SK-N-SH treated with all-trans-retinoic acid at 6 μM for 48 hours (cell line): ENCODE results near the gene LRRC8A.

Experiments
- ATAC-seq: fragments of 200-7000 bp; cut with Tn5 transposase; 3 replicates; pipeline ENCODE4 v1.9.1; 2020; ENCODE audit warnings: mild to moderate bottlenecking, moderate library complexity
- ARNTL ChIP-seq: fragments of 450-650 bp; formaldehyde crosslinking; IDR thresholded peaks from 2 replicates; pipeline ENCODE4 v1.5.0; 2020; ENCODE audit warnings: low read depth, mild to moderate bottlenecking, moderate library complexity, borderline replicate concordance
- BACH2 ChIP-seq: fragments of 250-450 bp; sonication (Bioruptor Pico); IDR thresholded peaks from 2 replicates; pipeline ENCODE4 v1.9.0; 2021; ENCODE audit warnings: mild to moderate bottlenecking, borderline replicate concordance
- CSDC2 ChIP-seq: fragments of 250-450 bp; sonication (Bioruptor Pico); IDR thresholded peaks from 2 replicates; pipeline ENCODE4 v1.5.0; 2020; ENCODE audit warnings: mild to moderate bottlenecking, moderate library complexity
- ESRRG ChIP-seq: fragments of 250-450 bp; sonication (Bioruptor Pico); IDR thresholded peaks from 2 replicates; pipeline ENCODE4 v1.6.1; 2021; ENCODE audit warnings: mild to moderate bottlenecking
- GLIS3 ChIP-seq: fragments of 250-450 bp; sonication (Bioruptor Pico); IDR thresholded peaks from 2 replicates; pipeline ENCODE4 v1.5.0; 2020; ENCODE audit warnings: mild to moderate bottlenecking, moderate library complexity
- ISL1 ChIP-seq: fragments of 250-450 bp; sonication (Bioruptor Pico); IDR thresholded peaks from 2 replicates; pipeline ENCODE4 v2.1.2; 2022; ENCODE audit warnings: mild to moderate bottlenecking, moderate library complexity
- OSR1 ChIP-seq: fragments of 250-450 bp; sonication (Bioruptor Pico); IDR thresholded peaks from 2 replicates; pipeline ENCODE4 v1.8.0; 2022; ENCODE audit warnings: moderate library complexity, mild to moderate bottlenecking, inconsistent platforms
- PPARA ChIP-seq: fragments of 250-450 bp; sonication (Bioruptor Pico); IDR thresholded peaks from 2 replicates; pipeline ENCODE4 v1.5.0; 2020; ENCODE audit warnings: mild to moderate bottlenecking, borderline replicate concordance
- SNAI2 ChIP-seq: fragments of 250-450 bp; sonication (Bioruptor Pico); IDR thresholded peaks from 2 replicates; pipeline ENCODE4 v1.5.0; 2020; ENCODE audit warnings: mild to moderate bottlenecking, moderate library complexity
- TCF4 ChIP-seq: fragments of 250-450 bp; sonication (Bioruptor Pico); IDR thresholded peaks from 2 replicates; pipeline ENCODE4 v1.8.0; 2021; ENCODE audit warnings: mild to moderate bottlenecking, moderate library complexity, borderline replicate concordance
- TOX ChIP-seq: fragments of 250-450 bp; sonication (Bioruptor Pico); IDR thresholded peaks from 2 replicates; pipeline ENCODE4 v1.8.0; 2021; ENCODE audit warnings: mild to moderate bottlenecking, moderate library complexity, borderline replicate concordance
- ZC3H10 ChIP-seq: fragments of 250-450 bp; sonication (Bioruptor Pico); IDR thresholded peaks from 2 replicates; pipeline ENCODE4 v1.5.1; 2021; ENCODE audit warnings: mild to moderate bottlenecking, moderate library complexity
- ZFP3 ChIP-seq: fragments of 250-450 bp; sonication (Bioruptor Pico); IDR thresholded peaks from 2 replicates; pipeline ENCODE4 v1.5.0; 2020; ENCODE audit warnings: mild to moderate bottlenecking, moderate library complexity
- ZFP30 ChIP-seq: fragments of 450-650 bp; formaldehyde crosslinking; IDR thresholded peaks from 2 replicates; pipeline ENCODE4 v1.5.0; 2022; ENCODE audit warnings: mild to moderate bottlenecking, moderate library complexity
- ZNF565 ChIP-seq: fragments of 450-650 bp; formaldehyde crosslinking; conservative IDR thresholded peaks from 2 replicates; pipeline ENCODE4 v1.5.0; 2020; ENCODE audit warnings: low read depth, mild to moderate bottlenecking, moderate library complexity
- ZNF70 ChIP-seq: fragments of 450-650 bp; formaldehyde crosslinking; IDR thresholded peaks from 2 replicates; pipeline ENCODE4 v1.5.0; 2020; ENCODE audit warnings: mild to moderate bottlenecking, moderate library complexity
- ZNF8 ChIP-seq: fragments of 450-650 bp; formaldehyde crosslinking; IDR thresholded peaks from 2 replicates; pipeline ENCODE4 v1.5.0; 2020; ENCODE audit warnings: mild to moderate bottlenecking, moderate library complexity
- TF ChIP-seq, protein P1 (sequence below): fragments of 250-450 bp; sonication (Bioruptor Pico); IDR thresholded peaks from 2 replicates; pipeline ENCODE4 v1.5.0; 2020; ENCODE audit warnings: mild to moderate bottlenecking, moderate library complexity
- TF ChIP-seq, protein P2 (sequence below): fragments of 250-450 bp; sonication (Bioruptor Pico); IDR thresholded peaks from 2 replicates; pipeline ENCODE4 v1.5.1; 2020; ENCODE audit warnings: low read depth, mild to moderate bottlenecking, moderate library complexity
- TF ChIP-seq, protein P3 (sequence below): fragments of 250-450 bp; sonication (Bioruptor Pico); IDR thresholded peaks from 2 replicates; pipeline ENCODE4 v1.5.1; 2021; ENCODE audit warnings: mild to moderate bottlenecking, moderate library complexity
- TF ChIP-seq, protein P4 (sequence below): fragments of 250-450 bp; sonication (Bioruptor Pico); IDR thresholded peaks from 2 replicates; pipeline ENCODE4 v1.8.0; 2021; ENCODE audit warnings: low read depth, mild to moderate bottlenecking, moderate library complexity, borderline replicate concordance
- TF ChIP-seq, protein P5 (sequence below): fragments of 250-450 bp; sonication (Bioruptor Pico); IDR thresholded peaks from 2 replicates; pipeline ENCODE4 v1.8.0; 2020; ENCODE audit warnings: mild to moderate bottlenecking, moderate library complexity, borderline replicate concordance

The LRRC8A gene

DNA sequence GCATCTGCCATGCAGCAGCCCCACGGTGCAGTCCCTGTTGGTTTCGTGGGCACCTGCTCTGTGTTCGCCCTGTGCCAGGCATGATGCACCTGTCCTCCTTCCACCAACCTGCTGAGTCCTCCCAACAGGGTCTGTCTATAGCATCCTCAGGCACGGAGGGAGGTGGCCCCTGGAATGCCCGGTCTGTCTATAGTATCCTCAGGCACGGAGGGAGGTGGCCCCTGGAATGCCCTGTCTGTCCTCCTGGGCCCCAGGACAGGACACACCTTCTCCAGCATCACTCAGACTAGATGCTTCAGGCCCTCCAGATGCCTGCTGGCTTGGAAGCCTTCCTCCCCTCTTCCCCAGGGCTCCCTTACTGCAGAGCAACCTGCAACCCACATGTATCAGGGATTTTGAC lies 29.0 kb downstream of the LRRC8A start:
- TF ChIP-seq, protein P1, sequence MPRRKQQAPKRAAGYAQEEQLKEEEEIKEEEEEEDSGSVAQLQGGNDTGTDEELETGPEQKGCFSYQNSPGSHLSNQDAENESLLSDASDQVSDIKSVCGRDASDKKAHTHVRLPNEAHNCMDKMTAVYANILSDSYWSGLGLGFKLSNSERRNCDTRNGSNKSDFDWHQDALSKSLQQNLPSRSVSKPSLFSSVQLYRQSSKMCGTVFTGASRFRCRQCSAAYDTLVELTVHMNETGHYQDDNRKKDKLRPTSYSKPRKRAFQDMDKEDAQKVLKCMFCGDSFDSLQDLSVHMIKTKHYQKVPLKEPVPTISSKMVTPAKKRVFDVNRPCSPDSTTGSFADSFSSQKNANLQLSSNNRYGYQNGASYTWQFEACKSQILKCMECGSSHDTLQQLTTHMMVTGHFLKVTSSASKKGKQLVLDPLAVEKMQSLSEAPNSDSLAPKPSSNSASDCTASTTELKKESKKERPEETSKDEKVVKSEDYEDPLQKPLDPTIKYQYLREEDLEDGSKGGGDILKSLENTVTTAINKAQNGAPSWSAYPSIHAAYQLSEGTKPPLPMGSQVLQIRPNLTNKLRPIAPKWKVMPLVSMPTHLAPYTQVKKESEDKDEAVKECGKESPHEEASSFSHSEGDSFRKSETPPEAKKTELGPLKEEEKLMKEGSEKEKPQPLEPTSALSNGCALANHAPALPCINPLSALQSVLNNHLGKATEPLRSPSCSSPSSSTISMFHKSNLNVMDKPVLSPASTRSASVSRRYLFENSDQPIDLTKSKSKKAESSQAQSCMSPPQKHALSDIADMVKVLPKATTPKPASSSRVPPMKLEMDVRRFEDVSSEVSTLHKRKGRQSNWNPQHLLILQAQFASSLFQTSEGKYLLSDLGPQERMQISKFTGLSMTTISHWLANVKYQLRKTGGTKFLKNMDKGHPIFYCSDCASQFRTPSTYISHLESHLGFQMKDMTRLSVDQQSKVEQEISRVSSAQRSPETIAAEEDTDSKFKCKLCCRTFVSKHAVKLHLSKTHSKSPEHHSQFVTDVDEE (CRISPR knock-in tag), result no peak
- TF ChIP-seq ARNTL (no peak), PPARA (CRISPR knock-in tag) (no peak), ZC3H10 (CRISPR knock-in tag) (no peak), GLIS3 (CRISPR knock-in tag) (no peak), ZNF8 (CRISPR knock-in tag) (no peak), ISL1 (CRISPR knock-in tag) (no peak), TOX (CRISPR knock-in tag) (no peak), ZFP30 (no peak), ZNF70 (CRISPR knock-in tag) (no peak), ZNF565 (CRISPR knock-in tag) (no peak), BACH2 (CRISPR knock-in tag) (no peak), OSR1 (CRISPR knock-in tag) (no peak), ZFP3 (no peak)
- TF ChIP-seq, protein P2, sequence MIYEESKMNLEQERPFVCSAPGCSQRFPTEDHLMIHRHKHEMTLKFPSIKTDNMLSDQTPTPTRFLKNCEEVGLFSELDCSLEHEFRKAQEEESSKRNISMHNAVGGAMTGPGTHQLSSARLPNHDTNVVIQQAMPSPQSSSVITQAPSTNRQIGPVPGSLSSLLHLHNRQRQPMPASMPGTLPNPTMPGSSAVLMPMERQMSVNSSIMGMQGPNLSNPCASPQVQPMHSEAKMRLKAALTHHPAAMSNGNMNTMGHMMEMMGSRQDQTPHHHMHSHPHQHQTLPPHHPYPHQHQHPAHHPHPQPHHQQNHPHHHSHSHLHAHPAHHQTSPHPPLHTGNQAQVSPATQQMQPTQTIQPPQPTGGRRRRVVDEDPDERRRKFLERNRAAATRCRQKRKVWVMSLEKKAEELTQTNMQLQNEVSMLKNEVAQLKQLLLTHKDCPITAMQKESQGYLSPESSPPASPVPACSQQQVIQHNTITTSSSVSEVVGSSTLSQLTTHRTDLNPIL, result no peak
- TF ChIP-seq, protein P3, sequence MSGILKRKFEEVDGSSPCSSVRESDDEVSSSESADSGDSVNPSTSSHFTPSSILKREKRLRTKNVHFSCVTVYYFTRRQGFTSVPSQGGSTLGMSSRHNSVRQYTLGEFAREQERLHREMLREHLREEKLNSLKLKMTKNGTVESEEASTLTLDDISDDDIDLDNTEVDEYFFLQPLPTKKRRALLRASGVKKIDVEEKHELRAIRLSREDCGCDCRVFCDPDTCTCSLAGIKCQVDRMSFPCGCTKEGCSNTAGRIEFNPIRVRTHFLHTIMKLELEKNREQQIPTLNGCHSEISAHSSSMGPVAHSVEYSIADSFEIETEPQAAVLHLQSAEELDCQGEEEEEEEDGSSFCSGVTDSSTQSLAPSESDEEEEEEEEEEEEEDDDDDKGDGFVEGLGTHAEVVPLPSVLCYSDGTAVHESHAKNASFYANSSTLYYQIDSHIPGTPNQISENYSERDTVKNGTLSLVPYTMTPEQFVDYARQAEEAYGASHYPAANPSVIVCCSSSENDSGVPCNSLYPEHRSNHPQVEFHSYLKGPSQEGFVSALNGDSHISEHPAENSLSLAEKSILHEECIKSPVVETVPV (CRISPR knock-in tag), result no peak
- ATAC-seq, result peak; percentile 17

DNA sequence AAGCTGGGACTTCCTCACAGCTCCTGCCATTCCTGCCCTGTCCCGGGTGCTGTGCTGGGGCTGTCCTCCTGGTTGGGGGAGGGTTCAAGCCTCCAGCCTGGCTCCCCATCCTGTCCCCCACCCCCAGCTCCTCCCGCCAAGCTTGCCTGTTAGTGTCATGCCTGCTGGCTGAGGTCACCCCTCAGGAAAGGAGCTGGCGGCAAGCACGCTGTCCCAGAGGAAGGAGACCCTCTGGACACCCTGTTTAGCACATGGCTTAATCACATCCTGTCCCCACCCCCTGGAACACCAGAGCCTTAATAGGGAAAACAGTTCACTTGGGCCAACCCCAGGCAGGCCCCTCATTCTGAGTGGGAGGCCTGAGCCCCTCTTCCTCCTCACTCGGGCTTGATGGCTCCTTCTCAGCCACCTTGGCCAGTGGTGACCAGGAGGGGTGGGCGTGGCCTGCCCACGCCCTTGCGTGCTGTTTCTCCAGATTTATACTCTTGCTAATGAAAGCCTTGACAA lies 29.6 kb downstream of the LRRC8A start:
- peak; percentile 65 for ATAC-seq
- TF ChIP-seq ZNF8 (CRISPR knock-in tag) (no peak), OSR1 (CRISPR knock-in tag) (no peak), ISL1 (CRISPR knock-in tag) (no peak), TCF4 (CRISPR knock-in tag) (no peak), ESRRG (CRISPR knock-in tag) (no peak), ZC3H10 (CRISPR knock-in tag) (no peak), SNAI2 (CRISPR knock-in tag) (no peak), PPARA (CRISPR knock-in tag) (no peak), CSDC2 (no peak), ZFP30 (no peak), BACH2 (CRISPR knock-in tag) (no peak), ARNTL (no peak)
- TF ChIP-seq, protein P4, sequence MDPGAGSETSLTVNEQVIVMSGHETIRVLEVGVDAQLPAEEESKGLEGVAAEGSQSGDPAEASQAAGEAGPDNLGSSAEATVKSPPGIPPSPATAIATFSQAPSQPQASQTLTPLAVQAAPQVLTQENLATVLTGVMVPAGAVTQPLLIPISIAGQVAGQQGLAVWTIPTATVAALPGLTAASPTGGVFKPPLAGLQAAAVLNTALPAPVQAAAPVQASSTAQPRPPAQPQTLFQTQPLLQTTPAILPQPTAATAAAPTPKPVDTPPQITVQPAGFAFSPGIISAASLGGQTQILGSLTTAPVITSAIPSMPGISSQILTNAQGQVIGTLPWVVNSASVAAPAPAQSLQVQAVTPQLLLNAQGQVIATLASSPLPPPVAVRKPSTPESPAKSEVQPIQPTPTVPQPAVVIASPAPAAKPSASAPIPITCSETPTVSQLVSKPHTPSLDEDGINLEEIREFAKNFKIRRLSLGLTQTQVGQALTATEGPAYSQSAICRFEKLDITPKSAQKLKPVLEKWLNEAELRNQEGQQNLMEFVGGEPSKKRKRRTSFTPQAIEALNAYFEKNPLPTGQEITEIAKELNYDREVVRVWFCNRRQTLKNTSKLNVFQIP, result no peak
- TF ChIP-seq, protein P2, result no peak
- TF ChIP-seq, protein P5, sequence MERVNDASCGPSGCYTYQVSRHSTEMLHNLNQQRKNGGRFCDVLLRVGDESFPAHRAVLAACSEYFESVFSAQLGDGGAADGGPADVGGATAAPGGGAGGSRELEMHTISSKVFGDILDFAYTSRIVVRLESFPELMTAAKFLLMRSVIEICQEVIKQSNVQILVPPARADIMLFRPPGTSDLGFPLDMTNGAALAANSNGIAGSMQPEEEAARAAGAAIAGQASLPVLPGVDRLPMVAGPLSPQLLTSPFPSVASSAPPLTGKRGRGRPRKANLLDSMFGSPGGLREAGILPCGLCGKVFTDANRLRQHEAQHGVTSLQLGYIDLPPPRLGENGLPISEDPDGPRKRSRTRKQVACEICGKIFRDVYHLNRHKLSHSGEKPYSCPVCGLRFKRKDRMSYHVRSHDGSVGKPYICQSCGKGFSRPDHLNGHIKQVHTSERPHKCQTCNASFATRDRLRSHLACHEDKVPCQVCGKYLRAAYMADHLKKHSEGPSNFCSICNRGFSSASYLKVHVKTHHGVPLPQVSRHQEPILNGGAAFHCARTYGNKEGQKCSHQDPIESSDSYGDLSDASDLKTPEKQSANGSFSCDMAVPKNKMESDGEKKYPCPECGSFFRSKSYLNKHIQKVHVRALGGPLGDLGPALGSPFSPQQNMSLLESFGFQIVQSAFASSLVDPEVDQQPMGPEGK (CRISPR knock-in tag), result no peak
- TF ChIP-seq, protein P3 (CRISPR knock-in tag), result no peak
- TF ChIP-seq, all 23 proteins: peak for 0
